Muscle of leg (tissue), 16 donors: ENCODE data around the gene OR51V1. TPM values are rescaled to one million over a fixed set of nuclear protein-coding genes. Genes with fewer than 3 reads are reported as not detected.
"Not testable (repeated sequence)": the region's sequence is repeated elsewhere in the genome, so short reads cannot be mapped to it uniquely, and the experiment has no call there.

Experiments
- DNase-seq: peaks from one replicate; pipeline ENCODE4 v3.0.0; 2013
- H3K27ac ChIP-seq: one replicate; pipeline ENCODE4 v1.5.1; 2013; ENCODE audit warnings: mild to moderate bottlenecking, low read length, control low read depth
- H3K27me3 ChIP-seq: one replicate; pipeline ENCODE4 v1.6.1; 2013; ENCODE audit warnings: low read length; ENCODE audit not compliant: control insufficient read depth, insufficient read depth
- H3K36me3 ChIP-seq: one replicate; pipeline ENCODE4 v1.6.1; 2013; ENCODE audit warnings: low read length; ENCODE audit not compliant: control insufficient read depth, insufficient read depth
- H3K4me1 ChIP-seq: one replicate; pipeline ENCODE4 v1.6.1; 2013; ENCODE audit warnings: low read length; ENCODE audit not compliant: control insufficient read depth, insufficient read depth
- H3K4me3 ChIP-seq: one replicate; pipeline ENCODE4 v1.5.1; 2013; ENCODE audit warnings: low read length, control low read depth
- H3K9me3 ChIP-seq: replicated peaks from 2 replicates; pipeline ENCODE4 v1.6.1; 2013; ENCODE audit warnings: low read depth, low read length; ENCODE audit not compliant: control insufficient read depth
- WGBS: methylation state at CpG from one replicate; pipeline ENCODE4 v1.1.5; 2013; ENCODE audit warnings: missing lambda C conversion rate; ENCODE audit not compliant: insufficient coverage; 5-methylcytosine and 5-hydroxymethylcytosine counted together
- long read RNA-seq, 11 donors: transcript quantifications; one replicate each; lab custom pipeline, GENCODE V29; 2026
- polyA plus RNA-seq, 8 donors: library from polyadenylated mRNA; unstranded; fragments of 120-200 nt; gene quantifications; one replicate each; pipeline versions ENCODE4 v1.2.1 to v1.2.3, GENCODE V29; 2013; ENCODE audit warnings: inconsistent platforms in 1 of 8, low replicate concordance in 1 of 8; ENCODE audit not compliant: insufficient read length in 8 of 8, insufficient read depth in 1 of 8
- total RNA-seq: library from RNA; stranded (reverse); fragments of 120-200 nt; gene quantifications from one replicate; pipeline ENCODE4 v1.2.4, GENCODE V29; 2013

OR51V1 gene
- total RNA-seq: not detected
- polyA plus RNA-seq: not detected
- long read RNA-seq, donor 1: 0 reads
- long read RNA-seq, donor 2: 0 reads
- long read RNA-seq, donor 3: 0 reads
- long read RNA-seq, donor 4: 0 reads
- long read RNA-seq, donor 5: 0 reads
- long read RNA-seq, donor 6: 0 reads
- long read RNA-seq, donor 7: 0 reads
- long read RNA-seq, donor 8: 0 reads
- long read RNA-seq, donor 9: 0 reads
- long read RNA-seq, donor 10: 0 reads
- long read RNA-seq, donor 11: 0 reads

GRCh38 chr11:5200582-5200981 lies at the start of gene OR51V1:
Gene OR51V1 (minus strand): TSS chr11:5200682. CDS start chr11:5200682, 0 bp downstream.
- no peak within 1 kb of the TSS for H3K27ac ChIP-seq
- WGBS: 60% methylated on average over 1 of the region's 1 CpG

GRCh38 chr11:5249807-5250396 lies 49.4 kb upstream of the OR51V1 start, which contains the start of gene HBG1:
Gene HBG1 (minus strand): TSS chr11:5249857. CDS start chr11:5249804, 53 bp downstream.
- H3K27me3 ChIP-seq, H3K4me3 ChIP-seq, H3K9me3 ChIP-seq, DNase-seq, H3K36me3 ChIP-seq, H3K27ac ChIP-seq, H3K4me1 ChIP-seq: not testable (repeated sequence)
- no CpG with 5 or more reads among the region's 9 CpGs for whole genome bisulfite sequencing

More at GRCh38 chr11:5200582-5200981, at the start of gene OR51V1:
- no peak within 1 kb of the TSS for H3K4me3 ChIP-seq
- no peak for DNase-seq
- H3K27me3 ChIP-seq: no peaks in the 10 kb centered on the region
- H3K9me3 ChIP-seq: no peaks in the 10 kb centered on the region
- H3K36me3 ChIP-seq: no peaks in the 10 kb centered on the region
- H3K4me1 ChIP-seq: no peaks in the 10 kb centered on the region

- H3K4me3 ChIP-seq, DNase-seq, H3K36me3 ChIP-seq, H3K27ac ChIP-seq, H3K9me3 ChIP-seq, H3K4me1 ChIP-seq, H3K27me3 ChIP-seq: not testable (repeated sequence)
- WGBS: no CpG with 5 or more reads among the region's 7 CpGs
These were observed 48.0 kb upstream of the OR51V1 start for GRCh38 chr11:5248498-5248897.

GRCh38 chr11:5247472-5248192 lies 47.1 kb upstream of the OR51V1 start:
- Histone ChIP-seq H3K27ac (no peak overlapping the region), H3K4me3 (no peak overlapping the region), H3K4me1 (no peaks in the 10 kb centered on the region), H3K36me3 (no peaks in the 10 kb centered on the region), H3K27me3 (no peaks in the 10 kb centered on the region), H3K9me3 (no peaks in the 10 kb centered on the region)
- DNase-seq: no peak
- 100% methylated on average over 1 of the region's 3 CpGs for WGBS

- DNase-seq: no peak
- H3K36me3 ChIP-seq: no peaks in the 10 kb centered on the region
- H3K4me1 ChIP-seq: no peaks in the 10 kb centered on the region
- 100% methylated on average over 1 of the region's 6 CpGs for WGBS
- no peak overlapping the region for H3K27ac ChIP-seq
- H3K27me3 ChIP-seq: no peaks in the 10 kb centered on the region
- no peak overlapping the region for H3K4me3 ChIP-seq
- no peaks in the 10 kb centered on the region for H3K9me3 ChIP-seq
These were observed 46.4 kb upstream of the OR51V1 start for GRCh38 chr11:5246772-5247471.

- H3K27ac ChIP-seq: no peak overlapping the region
- WGBS: 40% methylated on average over 1 of the region's 2 CpGs
These were observed 44.7 kb upstream of the OR51V1 start for GRCh38 chr11:5245155-5245554.

GRCh38 chr11:5243816-5244180 lies 43.3 kb upstream of the OR51V1 start:
- Histone ChIP-seq H3K27me3 (no peaks in the 10 kb centered on the region), H3K9me3 (no peaks in the 10 kb centered on the region), H3K27ac (no peak overlapping the region), H3K4me3 (no peak overlapping the region), H3K36me3 (no peaks in the 10 kb centered on the region), H3K4me1 (no peaks in the 10 kb centered on the region)
- WGBS: no CpG with 5 or more reads among the region's 4 CpGs
- DNase-seq: no peak

More at GRCh38 chr11:5245155-5245554, 44.7 kb upstream of the OR51V1 start:
- no peak for DNase-seq
- Histone ChIP-seq H3K9me3 (no peaks in the 10 kb centered on the region), H3K27me3 (no peaks in the 10 kb centered on the region), H3K4me3 (no peak overlapping the region), H3K4me1 (no peaks in the 10 kb centered on the region), H3K36me3 (no peaks in the 10 kb centered on the region)

- H3K27ac ChIP-seq: no peak overlapping the region
- no peaks in the 10 kb centered on the region for H3K4me1 ChIP-seq
- 53% methylated on average over 4 of the region's 7 CpGs for WGBS
- no peaks in the 10 kb centered on the region for H3K27me3 ChIP-seq
- H3K36me3 ChIP-seq: no peaks in the 10 kb centered on the region
- no peak for DNase-seq
- no peak overlapping the region for H3K4me3 ChIP-seq
- H3K9me3 ChIP-seq: no peaks in the 10 kb centered on the region
These were observed 42.7 kb upstream of the OR51V1 start for GRCh38 chr11:5242933-5243815.

- no CpG with 5 or more reads among the region's 2 CpGs for WGBS
- no peaks in the 10 kb centered on the region for H3K36me3 ChIP-seq
- H3K4me3 ChIP-seq: no peak overlapping the region
- H3K27ac ChIP-seq: no peak overlapping the region
- H3K27me3 ChIP-seq: no peaks in the 10 kb centered on the region
- H3K4me1 ChIP-seq: no peaks in the 10 kb centered on the region
- no peak for DNase-seq
- H3K9me3 ChIP-seq: no peaks in the 10 kb centered on the region
These were observed 41.7 kb upstream of the OR51V1 start for GRCh38 chr11:5242208-5242607.
